Ovary (tissue), 9 donors: ENCODE results near the gene CD79A. TPM values are rescaled to one million over a fixed set of nuclear protein-coding genes. Genes with fewer than 3 reads are reported as not detected.

Source experiments
- DNase-seq, 5 donors: peaks; one replicate each; pipeline ENCODE4 v3.0.0-alpha.2; 2019 to 2020
- H3K27ac ChIP-seq, 2 donors: fragments of 200-600 bp; one replicate each; pipeline versions ENCODE4 v1.5.1 to v1.8.0; 2019 to 2022
- H3K27me3 ChIP-seq: fragments of 200-600 bp; one replicate; pipeline ENCODE4 v1.8.0; 2022
- H3K36me3 ChIP-seq: fragments of 200-600 bp; sonication (generic); one replicate; pipeline ENCODE4 v1.5.1; 2019
- H3K4me1 ChIP-seq: one replicate; pipeline ENCODE4 v1.8.1; 2013; ENCODE audit warnings: mild to moderate bottlenecking, moderate library complexity; ENCODE audit not compliant: insufficient read depth
- H3K4me3 ChIP-seq: fragments of 200-600 bp; sonication (generic); one replicate; pipeline ENCODE4 v1.5.1; 2017
- H3K9me3 ChIP-seq, 2 donors: fragments of 200-600 bp in 1 of 2; sonication (generic) in 1 of 2; one replicate each; pipeline versions ENCODE4 v1.5.1 to v1.8.1; 2013 to 2019; ENCODE audit warnings: mild to moderate bottlenecking in 1 of 2, moderate library complexity in 1 of 2
- CTCF ChIP-seq, 3 donors: fragments of 450-650 bp in 2 of 3; fragments of 200-600 bp in 1 of 3; IDR thresholded peaks; one replicate each; pipeline versions ENCODE4 v1.5.1 to v1.8.0; 2016 to 2022; ENCODE audit warnings: antibody characterized with exemption in 3 of 3, mild to moderate bottlenecking in 1 of 3
- EP300 ChIP-seq: sonication (generic); formaldehyde crosslinking; IDR thresholded peaks from one replicate; pipeline ENCODE4 v1.6.1; 2017; ENCODE audit warnings: antibody characterized with exemption
- POLR2A ChIP-seq: fragments of 450-650 bp; IDR thresholded peaks from one replicate; pipeline ENCODE4 v1.6.1; 2017; ENCODE audit warnings: antibody characterized with exemption, mild to moderate bottlenecking, moderate library complexity
- WGBS, 3 donors: extraction: QIAGEN DNeasy Blood & Tissue Kit in 1 of 3; methylation state at CpG; one replicate each; pipeline versions ENCODE4 v1.1.5 to v1.1.7; 2013 to 2017; 5-methylcytosine and 5-hydroxymethylcytosine counted together
- intact Hi-C, 4 donors: fragments of 100-400 bp; cut with DNase I; formaldehyde crosslinking; loops; one replicate each; pipeline versions ENCODE4 v1.11.0 to v1.15.1; 2022 to 2023
- polyA plus RNA-seq, 2 donors: library from polyadenylated mRNA; stranded (reverse); fragments of 200-250 nt in 1 of 2; fragments of 350-450 nt in 1 of 2; fragmentation: Illumina TruSeq in 1 of 2; extraction: RNeasy Lipid Tissue Mini Kit (QIAGEN cat#74804) in 1 of 2; gene quantifications; one replicate each; pipeline ENCODE4 v1.2.3, GENCODE V29; 2013 to 2014
- total RNA-seq, 7 donors: library from RNA; depleted of rRNA in 2 of 7; stranded (reverse); fragments of >200 nt in 2 of 7; fragmentation: NEBNext Ultra II Directional in 3 of 7; extraction: Animal tissue kit (Norgen Biotek cat#: 25700) in 3 of 7; gene quantifications; one replicate each; pipeline versions ENCODE4 v1.1.0 to v1.2.4, GENCODE V29; 2016 to 2023
- donor health status: DM: no; HTN: no; CAD: no; lungs with moderate emphysema.
- donor health status: DM: no; HTN: no; CAD: no.
- donor health status: Bipolar disorder and iron deficiency.
- donor health status: DM: yes; HTN: yes; CAD: no.
- donor health status: DM: no; HTN: no; CAD: no.
- donor health status: DM: yes; HTN: yes; CAD: no.

CD79A gene
- total and polyA plus RNA-seq, 9 donors, result 0.25 to 1.4 (median 0.63) TPM; not detected in 1

GRCh38 chr19:41910992-41911888 is 34.2 kb downstream of the CD79A start:
- H3K4me3 ChIP-seq, result no peak overlapping the region
- intact Hi-C loops, result no loop called here
- no peaks in the 10 kb centered on the region for H3K4me1 ChIP-seq
- TF ChIP-seq CTCF (IDR thresholded peaks at IDR 0.05), result no peak
- no peak for TF ChIP-seq EP300
- TF ChIP-seq POLR2A, result no peak
- WGBS, 3 donors, result 45 to 59% (median 54%) methylated on average over 13 of the region's 13 CpGs
- no peaks in the 10 kb centered on the region for H3K27me3 ChIP-seq
- no peaks in the 10 kb centered on the region for H3K36me3 ChIP-seq
- no peaks in the 10 kb centered on the region for H3K9me3 ChIP-seq
- no peak overlapping the region for H3K27ac ChIP-seq
- no peak for DNase-seq

- 2 to 4% (median 4%) methylated on average over 29 of the region's 29 CpGs for WGBS, 3 donors
- DNase-seq, result no peak
- Histone ChIP-seq H3K9me3 (no peaks in the 10 kb centered on the region), H3K4me1 (no peaks in the 10 kb centered on the region), H3K27ac (no peak overlapping the region), H3K4me3 (no peak overlapping the region), H3K27me3 (peaks cover 3% of the 10 kb centered on the region), H3K36me3 (no peaks in the 10 kb centered on the region)
- no peak for TF ChIP-seq POLR2A
- no peak for TF ChIP-seq EP300
- no peak for TF ChIP-seq CTCF (IDR thresholded peaks at IDR 0.05)
- intact Hi-C loops, result no loop called here
These were observed 35.0 kb downstream of the CD79A start for GRCh38 chr19:41911889-41912731.

- TF ChIP-seq EP300, result no peak
- TF ChIP-seq CTCF (IDR thresholded peaks at IDR 0.05), result no peak
- no peak for TF ChIP-seq POLR2A
- no peaks in the 10 kb centered on the region for H3K4me1 ChIP-seq
- WGBS, 3 donors, result 1% methylated on average over 36 to 51 of the region's 51 CpGs
- no peaks in the 10 kb centered on the region for H3K9me3 ChIP-seq
- H3K27me3 ChIP-seq, result peaks cover 3% of the 10 kb centered on the region
- DNase-seq, result no peak
- intact Hi-C loops, result no loop called here
- H3K4me3 ChIP-seq, result no peak overlapping the region
- H3K36me3 ChIP-seq, result no peaks in the 10 kb centered on the region
- H3K27ac ChIP-seq, result no peak overlapping the region
These were observed 35.9 kb downstream of the CD79A start for GRCh38 chr19:41912899-41913537.
